Measurements from ENCODE around the gene MAB21L4. TPM values are rescaled to one million over a fixed set of nuclear protein-coding genes. Genes with fewer than 3 reads are reported as not detected.

The MAB21L4 gene
- total RNA-seq, 1 donor from 2014 or later = not detected

DNA sequence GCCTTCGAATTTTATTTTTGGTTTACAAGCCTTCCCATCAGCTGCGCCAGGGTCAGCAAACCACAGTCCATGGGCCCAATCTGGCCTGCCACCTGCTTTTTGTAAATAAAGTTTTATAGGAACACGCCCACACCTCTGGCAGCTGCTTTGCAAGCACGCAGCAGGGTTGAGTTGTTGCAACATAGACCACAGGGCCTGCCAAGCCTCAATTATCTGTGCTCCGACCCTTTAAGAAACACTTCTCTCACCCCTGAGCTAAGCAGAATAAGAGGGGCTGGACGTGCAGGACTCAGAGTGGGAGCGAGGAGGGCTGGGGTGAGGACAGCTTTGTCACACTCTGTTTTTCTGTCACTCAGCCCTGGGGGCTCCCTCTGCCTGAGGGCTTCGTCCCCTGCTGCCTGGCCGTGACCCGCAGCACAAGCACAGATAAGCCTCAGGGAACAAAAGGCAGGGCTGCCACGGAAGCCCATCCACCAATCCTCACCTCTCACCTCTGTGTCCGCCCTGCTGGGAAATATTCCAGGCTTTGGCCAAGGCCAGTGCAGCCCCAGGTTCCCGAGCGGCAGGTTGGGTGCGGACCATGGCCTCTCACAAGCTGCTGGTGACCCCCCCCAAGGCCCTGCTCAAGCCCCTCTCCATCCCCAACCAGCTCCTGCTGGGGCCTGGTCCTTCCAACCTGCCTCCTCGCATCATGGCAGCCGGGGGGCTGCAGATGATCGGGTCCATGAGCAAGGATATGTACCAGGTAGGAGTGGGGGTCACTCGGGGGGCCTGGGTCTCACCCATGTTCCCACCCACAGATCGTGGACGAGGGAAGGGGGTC is 27.5 kb downstream of the MAB21L4 start, which contains the start of gene AGXT:
Gene AGXT, plus strand, starts transcription at position 539 of the 823 bp plus-strand sequence. Its CDS starts 42 bp downstream, at position 581.
- intact Hi-C loops (cut with micrococcal nuclease) = no loop called here

GRCh38 chr2:240865391-240865790 is 30.6 kb downstream of the MAB21L4 start:
- intact Hi-C loops (cut with micrococcal nuclease) = no loop called here

DNA sequence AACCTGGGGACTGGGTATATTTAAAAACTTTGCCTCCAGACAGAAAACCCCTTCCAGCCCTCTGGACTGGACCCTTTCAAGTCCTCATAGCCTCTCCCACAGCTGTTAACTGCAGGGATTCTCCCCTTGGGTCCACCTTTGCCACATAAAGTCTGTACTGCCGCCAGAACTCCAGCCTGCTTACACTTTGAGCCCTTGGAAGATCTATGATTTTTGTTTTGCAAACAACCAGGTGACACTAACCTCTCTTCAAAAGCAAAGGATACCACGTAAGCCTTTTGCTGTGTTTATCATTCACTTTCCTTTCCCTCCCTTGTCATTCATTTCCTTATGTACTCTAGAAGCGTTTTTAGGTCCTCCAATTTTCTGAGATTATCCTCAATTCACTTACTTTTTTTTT is 31.5 kb downstream of the MAB21L4 start:
- intact Hi-C loops (cut with micrococcal nuclease) = no loop called here

DNA sequence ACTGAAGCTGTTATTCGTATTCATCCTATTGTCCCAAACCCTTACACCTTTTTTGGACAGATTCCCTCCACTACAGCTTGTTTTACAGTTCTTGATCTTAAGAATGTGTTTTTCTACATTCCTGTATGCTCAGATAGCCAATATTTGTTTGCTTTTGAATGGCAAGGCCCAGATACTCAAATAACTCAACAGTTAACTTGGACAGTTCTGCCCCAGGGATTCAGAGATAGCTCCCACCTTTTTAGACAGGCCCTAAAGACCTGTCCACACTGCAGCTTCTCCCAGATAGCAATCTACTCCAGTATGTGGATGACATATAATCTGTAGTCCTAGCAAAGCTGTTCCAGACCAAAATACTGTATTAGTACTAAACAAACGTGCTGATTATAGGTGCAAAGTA is 34.4 kb downstream of the MAB21L4 start:
- intact Hi-C loops (cut with micrococcal nuclease) = no loop called here

GRCh38 chr2:240858871-240859270 is 37.1 kb downstream of the MAB21L4 start:
- intact Hi-C loops (cut with micrococcal nuclease) = no loop called here

DNA sequence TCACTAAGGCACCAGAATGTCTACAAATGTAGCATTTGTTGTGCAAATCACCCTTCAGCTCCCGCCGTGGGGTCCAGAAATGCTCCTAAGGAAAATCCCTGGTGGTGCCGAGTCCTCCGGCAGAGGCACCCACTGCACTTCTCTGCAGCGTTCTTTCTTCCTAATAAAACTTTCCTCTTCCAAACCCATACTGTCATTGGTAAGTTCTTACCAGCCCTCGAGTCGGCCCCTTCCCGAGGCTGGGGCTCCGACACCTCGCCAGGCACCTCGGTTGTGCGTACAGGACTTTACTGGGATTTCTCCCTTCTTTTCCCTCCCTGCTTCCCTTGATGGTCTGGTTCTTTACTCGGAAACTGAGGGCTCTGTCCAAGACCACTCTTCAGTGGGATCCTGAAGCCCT is 37.6 kb downstream of the MAB21L4 start:
- intact Hi-C loops (cut with micrococcal nuclease) = no loop called here

DNA sequence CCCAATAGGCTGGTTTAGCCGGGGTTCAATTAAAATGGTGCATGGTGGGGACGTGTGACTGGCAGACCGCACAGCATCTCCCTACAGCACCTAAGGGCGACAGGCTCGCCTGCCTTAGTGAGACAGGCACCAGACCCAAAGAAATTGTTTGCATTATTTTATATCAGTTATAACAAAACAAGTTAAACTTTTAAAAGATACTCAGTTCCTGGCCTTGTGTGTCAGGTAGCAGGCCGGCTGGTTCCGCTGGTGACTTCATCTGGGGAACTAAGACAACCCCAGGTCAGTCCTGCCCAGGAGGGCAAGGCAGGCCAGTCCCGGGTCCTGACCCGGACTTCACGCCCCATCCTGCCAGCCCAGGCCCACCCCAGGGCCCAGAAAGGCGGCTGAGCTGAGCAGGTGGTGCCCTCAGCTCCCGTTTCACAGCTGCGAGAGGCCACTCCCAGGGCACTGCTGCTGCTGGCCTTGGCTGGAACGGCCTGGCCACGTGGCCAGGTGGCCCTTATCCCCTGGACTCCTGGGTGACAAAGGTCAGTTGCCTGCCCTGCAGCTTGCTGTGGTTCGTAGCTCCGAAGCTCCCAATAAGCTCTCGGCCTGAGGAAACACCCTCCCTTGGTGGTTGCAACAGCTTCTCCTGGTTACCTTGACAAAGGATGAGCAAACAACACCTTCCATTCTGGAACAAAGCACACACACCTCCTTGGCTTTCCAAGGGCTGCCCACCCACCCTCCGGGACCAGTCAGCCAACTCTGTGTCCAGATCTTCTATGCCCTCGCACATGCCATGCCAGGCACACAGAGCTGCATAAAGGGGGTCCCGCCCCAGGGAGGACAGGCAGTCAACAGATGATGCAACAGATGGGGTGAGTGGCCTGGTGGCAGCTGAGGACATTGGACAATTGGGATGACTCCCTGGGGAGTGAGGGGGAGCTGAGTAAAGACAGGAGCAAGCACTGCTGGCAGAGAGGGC is 38.6 kb downstream of the MAB21L4 start:
- intact Hi-C loops (cut with micrococcal nuclease) = no loop called here

GRCh38 chr2:240856151-240856980 is 39.6 kb downstream of the MAB21L4 start:
- intact Hi-C loops (cut with micrococcal nuclease) = no loop called here

DNA sequence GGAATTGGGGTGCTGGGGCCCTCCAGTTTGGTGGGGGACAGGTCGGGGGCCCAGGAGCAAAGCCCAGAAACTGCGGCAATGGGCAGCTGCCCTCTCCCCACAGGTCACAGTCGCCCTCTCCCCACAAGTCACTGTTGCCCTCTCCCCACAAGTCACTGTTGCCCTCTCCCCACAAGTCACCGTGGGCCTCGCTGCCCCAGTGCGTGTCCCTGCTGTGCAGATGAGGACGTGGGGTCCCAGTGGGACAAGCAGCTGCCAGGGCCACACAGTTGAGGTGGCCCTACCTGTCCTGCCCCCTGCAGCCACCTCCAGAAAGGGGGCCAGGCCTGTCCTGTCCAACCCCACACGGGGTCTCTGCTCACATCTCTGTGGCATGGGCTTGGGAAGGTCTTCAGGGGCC is 40.3 kb downstream of the MAB21L4 start:
- intact Hi-C loops (cut with micrococcal nuclease) = no loop called here

- intact Hi-C loops (cut with micrococcal nuclease) = loop anchor here (5.0 kb wide), 1 partner anchor 1030 kb away; no protein-coding TSS in a partner anchor
These were observed 43.2 kb downstream of the MAB21L4 start for GRCh38 chr2:240852671-240853314.

DNA sequence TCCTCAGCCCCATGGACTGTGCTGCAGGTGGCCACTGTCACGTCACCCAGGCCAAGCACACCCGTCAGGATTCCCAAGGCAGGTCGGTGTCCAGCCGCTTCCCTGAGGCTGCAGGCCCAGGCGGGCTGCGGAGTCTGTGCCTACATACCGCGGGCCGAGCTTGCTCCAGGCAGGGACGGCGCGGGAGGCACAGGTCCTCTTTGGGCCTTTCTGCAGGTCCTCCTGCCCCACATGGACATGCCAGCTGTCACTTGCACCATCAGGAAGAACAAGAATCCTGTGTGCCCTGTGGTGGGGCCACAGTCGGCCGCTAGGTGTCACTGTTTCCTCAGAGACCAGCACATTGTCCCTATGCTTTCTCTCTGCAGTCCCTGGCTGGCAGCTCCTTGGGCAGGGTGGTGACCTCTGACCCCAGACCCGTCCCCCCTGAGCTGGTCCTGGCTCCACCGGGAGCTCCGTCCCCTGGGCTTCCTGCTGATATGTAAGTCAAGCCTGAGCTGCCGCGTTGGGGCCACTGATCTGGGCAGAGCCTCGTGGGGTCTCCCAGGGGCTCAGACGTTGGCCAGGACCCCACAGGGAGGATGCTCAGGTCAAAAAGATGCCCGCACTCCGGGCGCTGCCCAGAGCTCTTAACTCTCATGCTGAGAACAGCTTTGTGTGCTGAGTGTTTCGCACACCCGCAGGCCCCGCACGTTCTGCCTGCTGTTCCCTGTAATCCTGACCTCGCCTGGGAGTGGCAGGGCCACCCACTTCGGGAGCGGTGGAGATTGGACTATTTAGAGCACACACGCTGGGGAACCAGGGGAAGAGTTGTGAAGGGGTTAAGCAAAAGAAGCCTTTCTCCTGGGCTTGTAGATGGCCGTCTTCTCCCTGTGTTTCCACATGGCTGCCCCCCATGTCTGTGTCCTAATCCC is 44.6 kb downstream of the MAB21L4 start:
- intact Hi-C loops (cut with micrococcal nuclease) = loop anchor here (1.0 to 5.0 kb wide), 2 partner anchors 227 to 1031 kb away; no protein-coding TSS in a partner anchor

GRCh38 chr2:240850756-240851077 is 45.2 kb downstream of the MAB21L4 start:
- intact Hi-C loops (cut with micrococcal nuclease) = loop anchor here (1.0 to 5.0 kb wide), 2 partner anchors 228 to 1032 kb away; no protein-coding TSS in a partner anchor

- intact Hi-C loops (cut with micrococcal nuclease) = loop anchor here (5.0 kb wide), 1 partner anchor 1032 kb away; no protein-coding TSS in a partner anchor
These were observed 45.9 kb downstream of the MAB21L4 start for GRCh38 chr2:240850026-240850425.

DNA sequence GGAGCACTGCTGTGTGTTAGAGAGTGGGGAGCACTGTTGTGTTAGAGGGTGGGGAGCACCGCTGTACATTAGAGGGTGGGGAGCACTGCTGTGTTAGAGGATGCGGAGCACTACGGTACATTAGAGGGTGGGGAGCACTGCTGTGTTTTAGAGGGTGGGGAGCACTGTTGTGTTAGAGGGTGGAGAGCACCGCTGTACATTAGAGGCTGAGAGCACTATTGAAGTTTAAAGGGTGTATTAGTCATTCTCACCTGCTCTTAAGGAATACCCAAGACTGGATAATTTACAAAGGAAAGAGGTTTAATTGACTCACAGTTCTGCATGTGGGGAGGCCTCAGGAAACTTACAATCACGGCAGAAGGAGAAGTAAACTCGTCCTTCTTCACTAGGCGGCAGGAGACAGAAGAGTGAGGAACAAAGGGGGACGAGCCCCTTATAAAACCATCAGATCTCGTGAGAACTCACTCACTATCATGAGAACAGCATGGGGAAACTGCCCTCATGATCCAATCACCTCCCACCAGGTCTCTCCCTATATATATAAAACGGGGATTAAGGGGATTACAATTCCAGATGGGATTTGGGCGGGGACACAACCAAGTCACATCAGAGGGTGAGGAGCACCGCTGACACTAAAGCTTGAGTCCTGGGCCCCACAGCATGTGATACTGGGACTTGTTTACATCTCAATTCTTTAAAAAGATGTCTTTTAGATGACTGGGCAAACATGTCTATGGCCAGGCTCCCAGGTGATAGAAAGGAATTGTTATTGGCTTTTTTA is 46.9 kb downstream of the MAB21L4 start:
- intact Hi-C loops (cut with micrococcal nuclease) = loop anchor here (5.0 kb wide), 1 partner anchor 808 kb away; no protein-coding TSS in a partner anchor

GRCh38 chr2:240847817-240848216 is 48.1 kb downstream of the MAB21L4 start:
- intact Hi-C loops (cut with micrococcal nuclease) = loop anchor here (5.0 kb wide), 1 partner anchor 809 kb away; no protein-coding TSS in a partner anchor

GRCh38 chr2:240846873-240847595 is 48.9 kb downstream of the MAB21L4 start:
- intact Hi-C loops (cut with micrococcal nuclease) = loop anchor here (5.0 kb wide), 1 partner anchor 810 kb away; no protein-coding TSS in a partner anchor

DNA sequence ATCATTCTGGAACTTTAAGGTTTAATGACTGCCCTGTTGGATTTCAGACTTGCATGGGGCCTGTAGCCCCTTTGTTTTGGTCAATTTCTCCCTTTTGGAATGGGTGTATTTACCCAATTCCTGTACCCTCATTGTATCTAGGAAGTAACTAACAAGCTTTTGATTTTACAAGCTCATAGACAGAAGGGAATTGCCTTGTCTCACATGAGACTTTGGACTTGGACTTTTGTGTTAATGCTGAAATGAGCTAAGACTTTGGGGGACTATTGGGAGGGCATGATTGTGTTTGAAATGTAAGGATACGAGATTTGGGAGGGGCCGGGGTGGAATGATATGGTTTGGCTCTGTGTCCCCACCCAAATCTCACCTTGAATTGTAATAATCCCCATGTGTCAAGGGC is 49.6 kb downstream of the MAB21L4 start:
- intact Hi-C loops (cut with micrococcal nuclease) = loop anchor here (5.0 kb wide), 1 partner anchor 811 kb away; no protein-coding TSS in a partner anchor
